GM06990 (cell line): ENCODE data around the gene MAPRE2.

Source experiments
- DNase-seq: peaks from one replicate; pipeline ENCODE4 v3.0.0-alpha.2; 2011; ENCODE audit not compliant: insufficient read length; ENCODE audit errors: extremely low read depth
- H3K27me3 ChIP-seq: replicated peaks from 2 replicates; pipeline ENCODE4 v1.6.0; 2011; ENCODE audit warnings: low read length; ENCODE audit not compliant: control insufficient read depth, insufficient read depth
- H3K36me3 ChIP-seq: 2 replicates; pipeline ENCODE4 v1.5.1; 2011; ENCODE audit warnings: low read length; ENCODE audit not compliant: control insufficient read depth, insufficient read depth
- H3K4me3 ChIP-seq: replicated peaks from 2 replicates; pipeline ENCODE4 v1.5.1; 2011; ENCODE audit warnings: low read depth, mild to moderate bottlenecking, control low read depth, low read length
- CTCF ChIP-seq: IDR thresholded peaks from 2 replicates; pipeline ENCODE4 v1.5.1; 2011; ENCODE audit warnings: low read length, control low read depth, mild to moderate bottlenecking, inconsistent platforms; ENCODE audit not compliant: insufficient read depth, poor library complexity, severe bottlenecking

The MAPRE2 gene

DNA sequence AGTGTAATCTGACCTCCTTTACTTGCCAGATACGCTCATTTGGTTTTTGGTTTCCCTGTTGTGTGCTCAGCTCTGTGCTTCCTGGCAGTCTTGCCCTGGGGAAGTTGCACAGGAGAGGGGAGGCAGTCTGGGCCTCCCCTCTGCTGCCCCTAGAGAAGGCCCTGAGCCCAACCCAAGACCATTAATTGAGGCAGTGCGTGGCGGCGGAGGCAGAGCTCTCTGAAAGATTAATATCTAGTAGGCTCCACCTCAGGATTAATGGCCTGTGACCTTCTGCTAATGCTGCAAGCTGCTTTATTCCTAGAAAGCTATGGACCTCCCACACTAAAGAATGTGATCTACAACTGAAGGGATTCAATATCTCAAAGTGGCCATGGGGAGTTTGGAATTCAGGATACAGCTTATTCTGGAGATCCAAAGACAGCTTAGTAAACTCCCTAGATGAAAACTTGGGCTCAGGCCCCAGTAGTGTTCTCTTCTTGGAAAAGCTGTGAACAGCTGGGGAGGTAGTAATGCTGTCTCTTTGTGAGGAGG, 41.4 kb upstream of the MAPRE2 start:
- no peak overlapping the region for H3K4me3 ChIP-seq
- no peaks in the 10 kb centered on the region for H3K36me3 ChIP-seq
- TF ChIP-seq CTCF: no peak
- DNase-seq: no peak
- no peaks in the 10 kb centered on the region for H3K27me3 ChIP-seq

- no peak for TF ChIP-seq CTCF
- Histone ChIP-seq H3K36me3 (no peaks in the 10 kb centered on the region), H3K4me3 (no peak overlapping the region), H3K27me3 (no peaks in the 10 kb centered on the region)
- DNase-seq: no peak
These were observed 40.8 kb upstream of the MAPRE2 start for GRCh38 chr18:35000457-35000856.

GRCh38 chr18:35002120-35002519, 39.1 kb upstream of the MAPRE2 start:
- Histone ChIP-seq H3K36me3 (no peaks in the 10 kb centered on the region), H3K27me3 (no peaks in the 10 kb centered on the region; the same call in 1 of the 2 replicates), H3K4me3 (no peak overlapping the region)
- no peak for TF ChIP-seq CTCF
- DNase-seq: no peak

- no peak for DNase-seq
- TF ChIP-seq CTCF: peak; percentile 39
- Histone ChIP-seq H3K36me3 (no peaks in the 10 kb centered on the region), H3K4me3 (no peak overlapping the region), H3K27me3 (no peaks in the 10 kb centered on the region; the same call in 1 of the 2 replicates)
These were observed 35.1 kb upstream of the MAPRE2 start for GRCh38 chr18:35005963-35006577.

DNA sequence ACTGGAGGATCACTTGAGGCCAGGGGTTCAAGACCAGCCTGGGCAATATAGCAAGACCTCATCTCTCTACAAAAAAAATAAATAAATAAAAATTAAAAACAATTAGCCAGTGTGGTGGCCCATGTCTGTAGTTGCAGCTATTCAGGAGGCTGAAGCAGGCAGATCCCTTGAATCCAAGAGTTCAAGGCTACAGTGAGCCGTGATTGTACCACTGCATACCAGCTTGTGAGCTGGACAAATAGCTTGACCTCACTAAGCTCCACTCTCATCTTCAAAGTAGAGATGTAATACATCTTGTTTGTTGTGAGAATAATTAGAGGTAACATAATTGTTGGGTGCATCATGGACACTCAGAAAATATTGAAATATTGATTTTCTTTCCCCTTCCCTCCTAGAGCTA, 31.1 kb upstream of the MAPRE2 start:
- no peak for TF ChIP-seq CTCF
- Histone ChIP-seq H3K4me3 (no peak overlapping the region), H3K36me3 (no peaks in the 10 kb centered on the region), H3K27me3 (no peaks in the 10 kb centered on the region; the same call in 1 of the 2 replicates)
- DNase-seq: no peak
